Measurements from ENCODE around the gene ZNF615.

ZNF615 gene

GRCh38 chr19:52048555-52049501 lies 40.8 kb upstream of the ZNF615 start, which contains the start of gene ZNF432 (continued):
- peak; percentile 86 for TF ChIP-seq ZNF335 (tag by site-specific recombination; conservative IDR thresholded peaks at IDR 0.05)
- TF ChIP-seq TRIM28 (IDR thresholded peaks at IDR 0.05; ENCODE audit: borderline replicate concordance, low read length) = 0 out of 2 replicates have a peak, but pooled peaks have one; percentile 45
- peak; percentile 72 for TF ChIP-seq ZNF398 (tag by site-specific recombination; IDR thresholded peaks at IDR 0.05)
- 0 out of 2 replicates have a peak, but pooled peaks have one; percentile 16 for TF ChIP-seq GLI4 (tag by site-specific recombination; IDR thresholded peaks at IDR 0.05)
- TF ChIP-seq KLF8 (tag by site-specific recombination; IDR thresholded peaks at IDR 0.05) = 0 out of 2 replicates have a peak, but pooled peaks have one; percentile 16
- no peak for TF ChIP-seq ZNF23 (tag by site-specific recombination; IDR thresholded peaks at IDR 0.05; ENCODE audit: borderline replicate concordance)
- TF ChIP-seq ZNF362 (tag by site-specific recombination; IDR thresholded peaks at IDR 0.05) = no peak
- TF ChIP-seq YY2 (tag by site-specific recombination; IDR thresholded peaks at IDR 0.05) = peak; percentile 87
- no peak for TF ChIP-seq ZNF404 (tag by site-specific recombination; IDR thresholded peaks at IDR 0.05)
- no peak for TF ChIP-seq ZNF560 (tag by site-specific recombination; IDR thresholded peaks at IDR 0.05; ENCODE audit: borderline replicate concordance)
- TF ChIP-seq ZNF2 (tag by site-specific recombination; IDR thresholded peaks at IDR 0.05) = 0 out of 2 replicates have a peak, but pooled peaks have one; percentile 9
- peak; percentile 91 for TF ChIP-seq EGR2 (tag by site-specific recombination; IDR thresholded peaks at IDR 0.05; ENCODE audit: low read depth)
- TF ChIP-seq BCL11B (tag by site-specific recombination; IDR thresholded peaks at IDR 0.05; ENCODE audit: low read depth) = peak; percentile 52; the same call in 1 of the 2 replicates
- TF ChIP-seq ZBTB21 (tag by site-specific recombination; IDR thresholded peaks at IDR 0.05) = peak; percentile 60; the same call in 1 of the 2 replicates
- peak; percentile 84 for TF ChIP-seq YY1 (tag by site-specific recombination; IDR thresholded peaks at IDR 0.05)
- TF ChIP-seq ZNF510 (tag by site-specific recombination; IDR thresholded peaks at IDR 0.05; ENCODE audit: insufficient replicate concordance) = no peak
- peak; percentile 45 for TF ChIP-seq ZBTB17 (tag by site-specific recombination; IDR thresholded peaks at IDR 0.05)
- TF ChIP-seq ZEB2 (tag by site-specific recombination; IDR thresholded peaks at IDR 0.05) = peak; percentile 33; the same call in 1 of the 2 replicates

GRCh38 chr19:52039169-52039568 lies 31.2 kb upstream of the ZNF615 start:
- Histone ChIP-seq H3K4me3 (ENCODE audit: low read depth, low read length) (no peak overlapping the region), H3K36me3 (ENCODE audit: control insufficient read depth in 2 of 2, insufficient read depth in 1 of 2, low read length in 2 of 2) (peaks cover 59 to 84% of the 10 kb centered on the region in 2 experiments), H3K9me3 (ENCODE audit: control insufficient read depth, insufficient read depth, low read depth, low read length) (no peaks in the 10 kb centered on the region; the same call in 1 of the 2 replicates), H3K27ac (ENCODE audit: extremely low read depth, low read depth, low read length) (no peak overlapping the region), H3K4me1 (ENCODE audit: control insufficient read depth, insufficient read depth, low read length) (no peaks in the 10 kb centered on the region)
- ChIA-PET POLR2A (no interaction called here), CTCF (no interaction called here)
- TF ChIP-seq BCL11B (tag by site-specific recombination; IDR thresholded peaks at IDR 0.05; ENCODE audit: low read depth) (no peak), ZFP41 (tag by site-specific recombination; IDR thresholded peaks at IDR 0.05; ENCODE audit: borderline replicate concordance) (no peak), ZSCAN18 (tag by site-specific recombination; IDR thresholded peaks at IDR 0.05) (no peak), ZNF274 (IDR thresholded peaks at IDR 0.05; ENCODE audit: low read length) (no peak), ZNF274 (tag by site-specific recombination; IDR thresholded peaks at IDR 0.05; ENCODE audit: borderline replicate concordance) (no peak), ZNF449 (tag by site-specific recombination; IDR thresholded peaks at IDR 0.05) (no peak), ZNF19 (tag by site-specific recombination; IDR thresholded peaks at IDR 0.05; ENCODE audit: low read depth) (no peak), SP7 (tag by site-specific recombination; IDR thresholded peaks at IDR 0.05) (no peak), ZNF791 (tag by site-specific recombination; IDR thresholded peaks at IDR 0.05) (no peak), ZBTB44 (tag by site-specific recombination; IDR thresholded peaks at IDR 0.05) (no peak)

Data from HEK293 (cell line).